ENCODE results near the gene LIPK.
"Not testable (repeated sequence)": the region's sequence is repeated elsewhere in the genome, so short reads cannot be mapped to it uniquely, and the experiment has no call there.

The LIPK gene, protein sequence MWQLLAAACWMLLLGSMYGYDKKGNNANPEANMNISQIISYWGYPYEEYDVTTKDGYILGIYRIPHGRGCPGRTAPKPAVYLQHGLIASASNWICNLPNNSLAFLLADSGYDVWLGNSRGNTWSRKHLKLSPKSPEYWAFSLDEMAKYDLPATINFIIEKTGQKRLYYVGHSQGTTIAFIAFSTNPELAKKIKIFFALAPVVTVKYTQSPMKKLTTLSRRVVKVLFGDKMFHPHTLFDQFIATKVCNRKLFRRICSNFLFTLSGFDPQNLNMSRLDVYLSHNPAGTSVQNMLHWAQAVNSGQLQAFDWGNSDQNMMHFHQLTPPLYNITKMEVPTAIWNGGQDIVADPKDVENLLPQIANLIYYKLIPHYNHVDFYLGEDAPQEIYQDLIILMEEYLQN

DNA sequence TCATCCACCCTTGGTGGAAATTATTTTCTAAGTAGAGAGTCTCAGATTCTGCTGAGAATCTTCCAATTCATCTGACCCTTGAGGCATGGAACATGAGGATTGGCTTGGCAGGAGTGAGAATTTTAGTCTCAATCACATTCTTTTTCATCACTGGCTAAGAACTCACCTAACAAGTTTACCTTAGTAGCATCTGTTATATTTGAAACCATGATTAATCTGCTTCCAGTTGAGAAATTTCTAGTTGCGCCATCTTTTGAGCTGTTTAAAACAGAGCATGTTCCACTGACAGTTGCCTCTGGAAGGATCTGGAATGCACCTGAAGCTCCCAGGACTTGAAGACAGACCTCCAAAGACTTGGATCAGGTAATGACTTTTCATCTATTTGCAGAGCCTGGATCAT lies at the start of gene LIPK:
Gene LIPK (plus strand): TSS at position 292 of the 400 bp plus-strand sequence. CDS start 18,295 bp downstream, outside the sequence.
- no peak for DNase-seq (ENCODE audit: low spot score)

DNA sequence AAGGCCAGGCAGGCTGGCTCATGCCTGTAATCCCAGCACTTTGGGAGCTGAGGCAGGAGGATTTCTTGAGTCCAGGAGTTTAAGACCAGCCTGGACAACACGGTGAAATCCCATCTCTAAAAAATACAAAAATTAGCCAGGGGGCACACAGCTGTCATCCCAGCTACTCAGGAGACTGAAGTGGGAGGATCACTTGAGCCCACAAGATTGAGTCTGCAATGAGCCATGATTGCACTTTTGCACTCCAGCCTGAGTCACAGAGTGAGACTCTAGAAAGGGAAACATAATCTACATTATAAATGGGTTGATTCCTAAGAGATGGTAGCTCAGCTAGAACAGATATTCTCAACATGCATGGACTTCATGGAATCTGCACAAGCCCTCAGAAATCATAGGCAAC lies 48.1 kb upstream of the LIPK start:
- DNase-seq (ENCODE audit: low spot score): no peak

- no peak for DNase-seq (ENCODE audit: low spot score)
These were observed 46.1 kb upstream of the LIPK start for GRCh38 chr10:88659725-88660597.

DNA sequence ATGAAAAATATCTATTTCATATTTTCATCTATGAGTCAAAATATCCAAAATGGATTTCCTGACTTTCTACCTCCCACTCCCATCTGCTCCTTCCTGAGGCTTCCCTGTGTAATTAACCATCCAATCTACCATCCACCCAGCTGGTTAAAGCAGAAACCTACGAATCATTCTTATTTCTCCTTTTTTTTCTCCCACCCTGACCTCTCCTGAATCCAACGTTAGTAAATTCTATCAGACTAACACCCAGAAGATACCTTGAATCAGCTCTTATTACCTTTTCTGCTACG lies 45.5 kb upstream of the LIPK start:
- no peak for DNase-seq (ENCODE audit: low spot score)

GRCh38 chr10:88661018-88661417 lies 45.0 kb upstream of the LIPK start:
- no peak for DNase-seq (ENCODE audit: low spot score)

DNA sequence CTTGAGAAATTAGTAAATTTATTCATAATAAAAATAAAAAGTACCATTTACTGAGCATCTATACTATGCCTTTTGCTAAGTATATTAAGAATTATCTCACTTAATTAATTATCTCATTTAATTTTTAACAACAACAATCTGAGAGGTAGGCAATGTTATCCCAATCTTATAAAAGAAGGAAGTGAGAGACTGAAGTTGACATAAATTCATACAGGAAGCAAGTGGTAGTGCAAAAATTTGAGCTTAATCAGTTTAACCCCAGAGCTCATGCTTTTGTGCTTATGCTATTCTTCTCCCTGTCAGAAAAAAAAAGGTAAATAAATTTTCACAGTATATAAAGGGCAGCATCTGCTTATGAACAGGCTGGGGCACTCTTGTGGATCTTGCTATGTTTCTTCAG lies 44.5 kb upstream of the LIPK start:
- no peak for DNase-seq (ENCODE audit: low spot score)

- DNase-seq (ENCODE audit: low spot score): not testable (repeated sequence)
These were observed 42.9 kb upstream of the LIPK start for GRCh38 chr10:88663153-88663552.

DNA sequence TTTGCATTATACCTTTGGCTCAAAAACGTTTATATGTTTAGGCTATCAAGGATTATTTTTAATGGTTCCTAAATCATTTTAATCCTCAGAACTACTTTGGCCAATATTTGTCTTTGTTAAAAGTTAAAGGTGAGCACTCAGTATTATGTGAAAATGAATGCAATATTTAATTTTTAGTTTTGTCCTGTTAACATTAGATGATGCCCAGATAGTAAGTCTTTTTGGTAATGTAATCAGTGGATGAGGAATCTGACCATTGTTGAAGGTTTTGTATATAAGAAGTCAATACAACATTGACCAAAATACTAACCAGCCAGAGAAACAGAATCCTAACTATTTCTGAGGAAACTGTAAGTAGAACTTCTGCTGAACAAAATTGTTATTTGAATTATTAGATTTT lies 41.9 kb upstream of the LIPK start, which contains the start of gene LIPF:
Gene LIPF (plus strand): TSS at position 301 of the 400 bp plus-strand sequence. CDS start 2,856 bp downstream, outside the sequence.
- no peak for DNase-seq (ENCODE audit: low spot score)

GRCh38 chr10:88668465-88668864 lies 37.6 kb upstream of the LIPK start:
- DNase-seq (ENCODE audit: low spot score): no peak

- DNase-seq (ENCODE audit: low spot score): no peak
These were observed 35.6 kb upstream of the LIPK start for GRCh38 chr10:88670497-88670896.

DNA sequence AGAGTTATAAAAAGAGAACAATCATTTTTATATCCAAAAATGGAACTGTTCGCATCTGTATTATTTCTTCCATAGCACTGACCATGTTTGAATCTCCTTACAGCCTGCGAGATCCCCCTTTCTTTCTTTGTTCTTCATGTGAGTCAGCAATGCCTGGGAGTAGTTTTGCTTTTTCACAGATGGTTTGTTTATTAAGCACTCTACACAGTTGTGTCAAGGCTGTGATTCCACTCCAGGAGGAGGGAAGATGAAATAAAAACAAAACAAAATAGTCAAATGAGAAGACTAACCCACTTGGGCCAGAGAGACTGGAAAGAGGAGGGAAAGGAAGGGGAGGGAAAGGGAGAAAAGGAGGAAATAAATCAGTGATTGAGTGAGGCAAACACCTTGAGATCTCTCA lies 34.0 kb upstream of the LIPK start:
- no peak for DNase-seq (ENCODE audit: low spot score)

GRCh38 chr10:88676283-88677060 lies 29.6 kb upstream of the LIPK start:
- no peak for DNase-seq (ENCODE audit: low spot score)

GRCh38 chr10:88680958-88681357 lies 25.1 kb upstream of the LIPK start:
- no peak for DNase-seq (ENCODE audit: low spot score)

- DNase-seq (ENCODE audit: low spot score): no peak
These were observed 23.6 kb upstream of the LIPK start for GRCh38 chr10:88682491-88682890.

DNA sequence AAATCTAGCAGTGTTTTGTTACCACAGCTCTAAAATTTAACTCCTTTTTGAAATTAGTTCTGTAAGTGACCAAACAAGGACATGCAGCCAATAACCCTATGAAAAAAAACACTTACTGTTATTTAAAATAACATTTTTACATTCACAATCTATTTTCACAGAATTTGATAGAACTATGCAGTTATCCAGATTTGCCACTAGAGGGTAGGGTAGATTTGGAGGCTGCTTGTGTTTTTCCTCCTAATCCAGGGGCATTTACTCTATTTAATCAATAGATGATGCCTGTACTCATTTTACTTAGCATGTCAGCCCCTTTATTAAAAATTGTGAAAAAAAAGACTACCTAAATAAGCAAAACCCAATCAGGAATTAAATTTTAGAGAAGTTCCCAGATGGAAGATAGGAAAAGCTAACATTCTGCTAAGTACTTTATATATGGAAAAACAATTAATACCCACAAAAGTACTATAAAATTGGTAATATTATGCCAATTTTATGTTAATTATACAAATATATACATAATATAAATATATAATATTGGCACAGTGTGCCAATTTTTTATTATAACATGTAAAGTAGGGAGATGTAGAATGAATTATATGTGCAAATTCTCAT lies 18.1 kb upstream of the LIPK start:
- peak; percentile 50 for DNase-seq (ENCODE audit: low spot score)

- DNase-seq (ENCODE audit: low spot score): no peak
These were observed 16.7 kb upstream of the LIPK start for GRCh38 chr10:88689366-88689765.

- DNase-seq (ENCODE audit: low spot score): peak; percentile 23
These were observed 12.5 kb upstream of the LIPK start for GRCh38 chr10:88693392-88694020.

DNA sequence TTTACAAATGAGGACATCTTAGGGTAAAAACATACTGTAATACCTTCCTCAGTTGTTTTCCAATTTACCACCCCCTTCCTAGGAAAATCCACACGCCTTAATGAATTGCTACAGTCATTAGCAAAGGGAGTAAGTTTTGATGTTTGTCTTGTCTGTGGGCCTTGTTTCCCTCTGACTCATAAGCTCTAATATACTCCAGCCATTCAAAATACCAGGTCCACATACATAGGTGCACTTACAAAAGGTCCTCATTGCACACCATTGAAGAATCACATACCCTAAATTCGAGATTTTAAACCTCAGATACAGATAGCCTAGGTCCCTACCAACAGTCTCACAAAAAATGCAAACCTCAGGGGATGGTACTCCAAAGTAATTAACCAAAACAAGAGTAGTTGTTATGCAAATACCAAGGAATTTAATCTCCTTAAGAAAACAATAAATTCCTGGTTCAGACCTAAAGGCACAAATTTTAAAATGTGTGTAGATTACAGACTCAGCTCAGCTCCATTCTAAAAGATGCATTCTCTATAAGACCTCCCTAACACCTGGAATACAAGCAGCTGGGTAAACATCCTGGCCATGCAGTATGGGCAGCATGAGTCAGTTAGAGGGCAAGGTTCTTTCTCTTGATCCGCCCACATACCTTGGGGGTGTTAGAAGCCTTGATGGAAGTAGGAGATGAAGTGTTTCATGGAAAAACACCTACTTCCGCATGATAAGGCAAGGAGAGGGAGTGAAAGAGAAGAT lies 3.0 kb upstream of the LIPK start:
- no peak for DNase-seq (ENCODE audit: low spot score)

DNA sequence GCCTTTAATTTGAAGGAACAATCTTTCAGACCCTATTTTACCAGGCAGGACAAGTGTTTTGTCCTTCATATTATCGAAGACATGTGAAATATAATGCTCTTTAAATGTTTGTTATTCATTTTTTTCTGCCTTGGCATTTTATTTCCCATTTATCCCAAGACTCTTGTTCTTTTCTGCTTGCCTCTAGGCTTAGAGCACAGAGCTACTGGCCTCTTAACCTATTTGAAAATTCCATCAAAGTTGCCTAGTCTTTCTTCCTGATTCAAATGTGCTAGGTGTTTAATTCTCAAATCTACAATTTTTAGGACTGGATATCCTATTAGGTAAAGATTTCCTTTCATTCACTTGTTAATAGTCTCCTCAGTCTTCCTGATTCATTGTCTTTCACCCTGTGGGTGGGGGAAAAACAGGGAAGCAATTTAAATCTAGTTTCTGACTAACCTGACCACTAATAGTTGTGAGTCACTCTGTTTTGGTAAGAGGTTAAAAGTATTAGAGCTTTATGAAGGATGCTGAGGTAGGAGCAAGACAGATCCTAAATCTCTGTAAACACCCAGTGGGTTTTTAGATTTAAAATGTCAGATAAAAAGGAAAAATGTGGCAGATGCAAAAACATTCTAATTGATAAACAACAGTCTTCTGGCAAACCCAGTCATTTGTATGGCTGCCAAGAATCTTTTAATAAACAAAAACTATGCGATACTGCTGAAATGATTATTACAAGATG lies 1.5 kb downstream of the LIPK start:
- DNase-seq (ENCODE audit: low spot score): no peak

DNA sequence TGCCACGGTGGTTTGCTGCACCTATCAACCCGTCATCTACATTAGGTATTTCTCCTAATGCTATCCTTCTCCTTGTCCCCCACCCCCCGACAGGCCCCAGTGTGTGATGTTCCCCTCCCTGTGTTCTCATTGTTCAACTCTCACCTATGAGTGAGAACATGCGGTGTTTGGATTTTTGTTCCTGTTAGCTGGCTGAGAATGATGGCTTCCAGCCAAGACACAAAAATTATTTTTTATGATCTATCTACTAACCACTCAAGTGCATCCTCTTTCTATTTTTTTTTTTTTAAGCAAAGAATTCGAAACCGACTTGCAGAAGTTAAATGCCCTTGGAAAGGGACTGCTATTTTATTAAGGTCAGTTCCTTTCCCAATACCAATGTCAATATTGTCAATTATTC lies 3.3 kb downstream of the LIPK start:
- not testable (repeated sequence) for DNase-seq (ENCODE audit: low spot score)
